GM23248 (cell line): Measurements from ENCODE around the gene RCAN2. TPM values are rescaled to one million over a fixed set of nuclear protein-coding genes. Genes with fewer than 3 reads are reported as not detected.

ENCODE experiments used
- DNase-seq: peaks from one replicate; pipeline ENCODE4 v3.0.0-alpha.2; 2015
- H2AFZ ChIP-seq: fragments of 200-600 bp; sonication (generic); 2 replicates; pipeline ENCODE4 v1.6.1; 2016; ENCODE audit warnings: antibody characterized with exemption
- H3F3A ChIP-seq: fragments of 200-600 bp; sonication (generic); 2 replicates; pipeline ENCODE4 v1.6.1; 2016; ENCODE audit warnings: mild to moderate bottlenecking, antibody characterized with exemption, mixed run types; ENCODE audit not compliant: insufficient read depth
- H3K27ac ChIP-seq: fragments of 200-600 bp; sonication (generic); 2 replicates; pipeline ENCODE4 v1.5.1; 2016; ENCODE audit warnings: mild to moderate bottlenecking
- H3K27me3 ChIP-seq: fragments of 200-600 bp; sonication (generic); replicated peaks from 2 replicates; pipeline ENCODE4 v1.6.1; 2016; ENCODE audit warnings: mild to moderate bottlenecking; ENCODE audit not compliant: insufficient read depth
- H3K36me3 ChIP-seq: fragments of 200-600 bp; sonication (generic); 2 replicates; pipeline ENCODE4 v1.6.1; 2016; ENCODE audit warnings: low read depth, mild to moderate bottlenecking
- H3K4me1 ChIP-seq: fragments of 200-600 bp; sonication (generic); 2 replicates; pipeline ENCODE4 v1.6.1; 2016; ENCODE audit warnings: mild to moderate bottlenecking; ENCODE audit not compliant: insufficient read depth
- H3K4me2 ChIP-seq: fragments of 200-600 bp; sonication (generic); one replicate; pipeline ENCODE4 v1.6.1; 2016; ENCODE audit warnings: mild to moderate bottlenecking; ENCODE audit not compliant: unreplicated experiment
- H3K4me3 ChIP-seq: fragments of 200-600 bp; sonication (generic); 2 replicates; pipeline ENCODE4 v1.5.1; 2016; ENCODE audit warnings: mild to moderate bottlenecking
- H3K79me2 ChIP-seq: fragments of 200-600 bp; sonication (generic); 2 replicates; pipeline ENCODE4 v1.6.1; 2016; ENCODE audit warnings: mild to moderate bottlenecking; ENCODE audit not compliant: insufficient read depth
- H3K9ac ChIP-seq: fragments of 200-600 bp; sonication (generic); 2 replicates; pipeline ENCODE4 v1.6.1; 2016; ENCODE audit warnings: mild to moderate bottlenecking
- H3K9me2 ChIP-seq: fragments of 200-600 bp; sonication (generic); 2 replicates; pipeline ENCODE4 v1.6.1; 2016; ENCODE audit warnings: mixed run types, mild to moderate bottlenecking, moderate library complexity; ENCODE audit not compliant: insufficient read depth
- H3K9me3 ChIP-seq: fragments of 200-600 bp; sonication (generic); one replicate; pipeline ENCODE4 v1.6.1; 2017; ENCODE audit warnings: low read depth
- H4K20me1 ChIP-seq: fragments of 200-600 bp; sonication (generic); 2 replicates; pipeline ENCODE4 v1.6.0; 2016; ENCODE audit not compliant: insufficient read depth
- EZH2 ChIP-seq: fragments of 200-600 bp; sonication (generic); IDR thresholded peaks from 2 replicates; pipeline ENCODE4 v1.6.1; 2018; ENCODE audit warnings: antibody characterized with exemption, mild to moderate bottlenecking; ENCODE audit not compliant: insufficient read depth, poor library complexity, severe bottlenecking
- EZH2phosphoT487 ChIP-seq: fragments of 200-600 bp; sonication (generic); IDR thresholded peaks from 2 replicates; pipeline ENCODE4 v1.6.1; 2018; ENCODE audit warnings: antibody characterized with exemption, moderate library complexity, mild to moderate bottlenecking, low read depth; ENCODE audit not compliant: insufficient read depth
- WGBS, 2 experiments: methylation state at CpG; one replicate each; pipeline ENCODE4 v1.1.6; 2015 to 2017; ENCODE audit warnings: low lambda C conversion rate in 2 of 2, low coverage in 1 of 2; ENCODE audit errors: missing lambda C conversion rate in 2 of 2; 5-methylcytosine and 5-hydroxymethylcytosine counted together
- in situ Hi-C: fragments of 300-500 bp; cut with MboI; formaldehyde crosslinking; loops from 2 replicates; pipeline ENCODE4 v1.15.0; 2020
- polyA plus RNA-seq: library from polyadenylated mRNA; unstranded; fragments of >200 nt; fragmentation: Nextera tagmentation; extraction: Ambion mirVana; gene quantifications from 2 replicates; pipeline ENCODE4 v1.2.1, GENCODE V29; 2016
- total RNA-seq: library from RNA; depleted of rRNA; stranded (reverse); fragments of >200 nt; shearing (Covaris generic); gene quantifications from 2 replicates; pipeline ENCODE4 v1.2.3, GENCODE V29; 2014

Gene RCAN2
- total and polyA plus RNA-seq, 2 experiments from 2014 or later, result 6.5 to 8.8 TPM

GRCh38 chr6:46509063-46509462 lies 17.8 kb upstream of the RCAN2 start:
- Histone ChIP-seq H3K9me3 (no peaks in the 10 kb centered on the region), H3K27ac (no peak overlapping the region), H3K27me3 (no peaks in the 10 kb centered on the region), H2AFZ (no peak overlapping the region), H3K9me2 (no peaks in the 10 kb centered on the region), H3K4me1 (peaks cover 9% of the 10 kb centered on the region), H3K9ac (no peak overlapping the region), H3F3A (peaks cover 8% of the 10 kb centered on the region; the same call in 1 of the 2 replicates), H3K4me2 (no peak overlapping the region), H4K20me1 (no peaks in the 10 kb centered on the region), H3K4me3 (no peak overlapping the region), H3K79me2 (no peaks in the 10 kb centered on the region), H3K36me3 (no peaks in the 10 kb centered on the region)
- in situ Hi-C loops, result no loop called here
- 81 to 86% methylated on average over 4 of the region's 4 CpGs for WGBS, 2 experiments
- no peak for DNase-seq
- TF ChIP-seq EZH2phosphoT487, result no peak
- no peak for TF ChIP-seq EZH2

GRCh38 chr6:46507426-46507825 lies 16.2 kb upstream of the RCAN2 start:
- Histone ChIP-seq H3K79me2 (no peaks in the 10 kb centered on the region), H3K9me2 (no peaks in the 10 kb centered on the region), H3K4me1 (peaks cover 9% of the 10 kb centered on the region), H3K9ac (no peak overlapping the region), H3K9me3 (no peaks in the 10 kb centered on the region), H3F3A (peaks cover 8% of the 10 kb centered on the region; the same call in 1 of the 2 replicates), H4K20me1 (no peaks in the 10 kb centered on the region), H3K27me3 (no peaks in the 10 kb centered on the region), H3K27ac (no peak overlapping the region), H3K36me3 (no peaks in the 10 kb centered on the region), H2AFZ (no peak overlapping the region), H3K4me3 (no peak overlapping the region), H3K4me2 (no peak overlapping the region)
- in situ Hi-C loops, result no loop called here
- TF ChIP-seq EZH2, result no peak
- TF ChIP-seq EZH2phosphoT487, result no peak
- DNase-seq, result no peak

- H3K4me2 ChIP-seq, result no peak overlapping the region
- TF ChIP-seq EZH2phosphoT487, result no peak
- no peak for TF ChIP-seq EZH2
- H3K27ac ChIP-seq, result no peak overlapping the region
- no peaks in the 10 kb centered on the region for H3K9me2 ChIP-seq
- no peaks in the 10 kb centered on the region for H3K9me3 ChIP-seq
- no peaks in the 10 kb centered on the region for H3K79me2 ChIP-seq
- no peaks in the 10 kb centered on the region for H3K27me3 ChIP-seq
- no peak overlapping the region for H3K4me3 ChIP-seq
- H3K4me1 ChIP-seq, result peaks cover 7% of the 10 kb centered on the region
- WGBS, 2 experiments, result 71 to 73% methylated on average over 7 of the region's 7 CpGs
- in situ Hi-C loops, result no loop called here
- DNase-seq, result no peak
- H4K20me1 ChIP-seq, result no peaks in the 10 kb centered on the region
- no peaks in the 10 kb centered on the region for H3K36me3 ChIP-seq
- peaks cover 2% of the 10 kb centered on the region; the same call in 1 of the 2 replicates for H3F3A ChIP-seq
- H2AFZ ChIP-seq, result no peak overlapping the region
- no peak overlapping the region for H3K9ac ChIP-seq
Measured at GRCh38 chr6:46505693-46506512, 14.7 kb upstream of the RCAN2 start.

- Histone ChIP-seq H3K27me3 (no peaks in the 10 kb centered on the region), H2AFZ (no peak overlapping the region), H3K9ac (no peak overlapping the region), H4K20me1 (no peaks in the 10 kb centered on the region), H3K9me3 (no peaks in the 10 kb centered on the region), H3F3A (no peaks in the 10 kb centered on the region), H3K4me3 (no peak overlapping the region), H3K4me1 (no peaks in the 10 kb centered on the region), H3K4me2 (no peak overlapping the region), H3K79me2 (no peaks in the 10 kb centered on the region), H3K27ac (no peak overlapping the region), H3K9me2 (no peaks in the 10 kb centered on the region), H3K36me3 (no peaks in the 10 kb centered on the region)
- no peak for DNase-seq
- TF ChIP-seq EZH2, result no peak
- TF ChIP-seq EZH2phosphoT487, result no peak
- in situ Hi-C loops, result no loop called here
Measured at GRCh38 chr6:46504242-46504641, 13.0 kb upstream of the RCAN2 start.
